ENCODE measurements around the gene KRT13. TPM values are rescaled to one million over a fixed set of nuclear protein-coding genes. Genes with fewer than 3 reads are reported as not detected.

KRT13 gene
- total RNA-seq, 3 donors from 2014 or later = 1.6 TPM; not detected in 2

DNA sequence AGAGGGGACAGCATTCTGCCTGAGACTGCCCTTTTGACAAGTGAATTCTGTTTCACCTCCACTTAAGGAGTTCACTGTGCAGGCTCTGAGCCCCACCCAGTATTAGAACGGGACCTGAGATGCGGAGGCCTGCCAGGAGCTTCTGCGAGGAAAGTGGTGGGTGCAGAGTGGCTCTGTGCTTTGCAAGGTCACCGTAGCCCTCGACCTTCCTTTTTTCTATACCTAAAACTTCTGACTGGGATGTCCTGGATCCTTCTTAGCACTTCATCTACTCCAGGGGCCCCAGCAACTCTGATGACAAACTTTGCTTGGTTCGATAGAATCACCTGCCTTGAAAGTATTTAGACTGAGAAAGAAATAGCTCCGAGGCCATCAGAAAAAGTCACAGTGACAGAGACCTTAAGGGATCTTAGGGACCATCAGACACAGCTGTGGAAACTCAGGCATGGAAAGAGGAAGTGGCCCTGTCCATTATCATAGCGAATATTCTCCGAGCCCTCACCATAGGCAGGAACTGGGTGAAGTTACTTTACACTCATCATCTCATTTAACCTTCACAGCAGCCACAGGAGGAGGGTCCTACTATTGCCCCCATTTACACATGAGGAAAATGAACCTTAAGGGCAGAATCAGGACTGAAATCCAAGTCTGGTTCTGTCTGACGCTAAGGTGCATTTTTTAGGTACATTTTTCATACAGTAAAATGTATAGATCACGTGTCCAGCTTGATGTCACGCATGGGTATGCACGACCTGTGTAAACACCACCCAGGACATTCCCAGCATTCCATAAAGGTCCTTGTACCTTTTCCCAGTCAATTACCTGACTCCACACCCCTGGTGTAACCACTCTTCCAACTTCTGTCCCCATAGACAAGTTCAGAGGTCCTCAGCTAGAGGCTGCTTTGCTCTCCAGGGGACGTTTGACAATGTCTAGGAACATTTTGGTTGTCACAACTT, 676 bp upstream of the KRT13 start:
- no peaks in the 10 kb centered on the region for H3K9me3 ChIP-seq
- TF ChIP-seq, protein P1, sequence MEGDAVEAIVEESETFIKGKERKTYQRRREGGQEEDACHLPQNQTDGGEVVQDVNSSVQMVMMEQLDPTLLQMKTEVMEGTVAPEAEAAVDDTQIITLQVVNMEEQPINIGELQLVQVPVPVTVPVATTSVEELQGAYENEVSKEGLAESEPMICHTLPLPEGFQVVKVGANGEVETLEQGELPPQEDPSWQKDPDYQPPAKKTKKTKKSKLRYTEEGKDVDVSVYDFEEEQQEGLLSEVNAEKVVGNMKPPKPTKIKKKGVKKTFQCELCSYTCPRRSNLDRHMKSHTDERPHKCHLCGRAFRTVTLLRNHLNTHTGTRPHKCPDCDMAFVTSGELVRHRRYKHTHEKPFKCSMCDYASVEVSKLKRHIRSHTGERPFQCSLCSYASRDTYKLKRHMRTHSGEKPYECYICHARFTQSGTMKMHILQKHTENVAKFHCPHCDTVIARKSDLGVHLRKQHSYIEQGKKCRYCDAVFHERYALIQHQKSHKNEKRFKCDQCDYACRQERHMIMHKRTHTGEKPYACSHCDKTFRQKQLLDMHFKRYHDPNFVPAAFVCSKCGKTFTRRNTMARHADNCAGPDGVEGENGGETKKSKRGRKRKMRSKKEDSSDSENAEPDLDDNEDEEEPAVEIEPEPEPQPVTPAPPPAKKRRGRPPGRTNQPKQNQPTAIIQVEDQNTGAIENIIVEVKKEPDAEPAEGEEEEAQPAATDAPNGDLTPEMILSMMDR (IDR thresholded peaks at IDR 0.05) = no peak
- TF ChIP-seq POLR2AphosphoS5 (IDR thresholded peaks at IDR 0.05) (no peak), POLR2A (IDR thresholded peaks at IDR 0.05) (no peak)
- no peaks in the 10 kb centered on the region for H3K4me1 ChIP-seq
- H3K27me3 ChIP-seq = no peaks in the 10 kb centered on the region
- DNase-seq (ENCODE audit: low spot score in 2 of 2) = no peak
- intact Hi-C loops (cut with DNase I; ENCODE audit: low total_unique reads) = loop anchor here (2.0 kb wide), 1 partner anchor 79 kb away; no protein-coding TSS in a partner anchor
- no peaks in the 10 kb centered on the region for H3K36me3 ChIP-seq
- H3K4me3 ChIP-seq = no peak overlapping the region
- no peak overlapping the region for H3K27ac ChIP-seq

DNA sequence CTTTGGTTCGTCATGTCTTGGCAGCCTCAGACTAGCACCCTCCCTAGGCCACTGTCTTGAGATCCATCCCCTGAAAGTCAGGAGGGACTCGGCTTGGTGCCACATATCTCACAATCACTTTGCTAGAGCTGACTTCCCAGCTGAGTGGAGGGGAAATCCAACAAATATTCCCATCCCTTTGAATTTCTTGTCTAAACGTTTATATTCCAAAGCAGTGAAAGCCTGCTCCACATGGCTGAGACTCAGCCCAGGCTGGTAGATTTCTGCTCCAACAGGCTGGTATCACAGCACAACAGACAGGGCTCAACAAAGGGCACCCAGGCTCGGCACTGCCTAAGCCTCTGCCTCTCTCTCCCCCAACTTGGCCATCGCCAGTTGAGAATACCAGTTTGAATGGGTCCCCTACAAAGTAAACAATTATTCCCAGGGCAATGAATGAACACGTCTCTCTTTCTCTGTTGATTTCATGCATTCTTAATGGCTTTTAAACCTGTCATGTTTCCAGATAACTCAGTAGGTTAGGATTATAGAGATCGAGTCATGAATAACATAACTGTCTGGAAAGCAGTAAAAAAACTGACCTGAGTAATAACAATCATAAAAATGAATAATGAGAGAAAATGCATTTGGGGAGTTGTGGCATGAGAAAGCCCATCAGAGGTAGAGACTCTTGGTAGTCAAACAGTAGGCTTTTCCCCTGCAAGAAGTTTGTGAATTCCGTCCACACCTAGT, 1.0 kb downstream of the KRT13 start:
- H3K36me3 ChIP-seq = no peaks in the 10 kb centered on the region
- no peak for TF ChIP-seq POLR2AphosphoS5 (IDR thresholded peaks at IDR 0.05)
- TF ChIP-seq, protein P1 (IDR thresholded peaks at IDR 0.05) = no peak
- no peak for TF ChIP-seq POLR2A (IDR thresholded peaks at IDR 0.05)
- H3K27me3 ChIP-seq = no peaks in the 10 kb centered on the region
- intact Hi-C loops (cut with DNase I; ENCODE audit: low total_unique reads) = loop anchor here (2.0 kb wide), 1 partner anchor 78 kb away; no protein-coding TSS in a partner anchor
- no peaks in the 10 kb centered on the region for H3K4me1 ChIP-seq
- H3K27ac ChIP-seq = no peak overlapping the region
- H3K4me3 ChIP-seq = no peak overlapping the region
- H3K9me3 ChIP-seq = no peaks in the 10 kb centered on the region
- no peak for DNase-seq (ENCODE audit: low spot score in 2 of 2)

DNA sequence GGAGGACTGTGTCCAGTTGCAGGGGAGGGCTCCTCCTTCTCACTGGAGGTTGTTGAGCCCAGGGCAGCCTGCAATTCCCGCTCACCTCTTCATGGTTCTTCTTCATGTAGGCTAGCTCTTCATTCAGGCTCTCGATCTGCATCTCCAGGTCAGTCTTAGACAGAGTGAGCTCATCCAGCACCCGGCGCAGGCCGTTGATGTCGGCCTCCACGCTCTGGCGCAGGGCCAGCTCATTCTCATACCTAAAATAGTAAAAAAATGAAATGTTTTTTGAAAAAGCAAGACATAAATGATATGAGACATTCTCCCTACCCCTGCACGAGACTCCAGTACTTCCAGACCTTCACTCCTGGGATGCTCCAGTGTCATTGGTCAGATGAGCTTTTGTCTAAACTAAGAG, 2.2 kb downstream of the KRT13 start:
- TF ChIP-seq POLR2A (IDR thresholded peaks at IDR 0.05) (no peak), POLR2AphosphoS5 (IDR thresholded peaks at IDR 0.05) (no peak)
- TF ChIP-seq, protein P1 (IDR thresholded peaks at IDR 0.05) = no peak
- H3K4me3 ChIP-seq = no peak overlapping the region
- no peak overlapping the region for H3K27ac ChIP-seq
- intact Hi-C loops (cut with DNase I; ENCODE audit: low total_unique reads) = no loop called here
- no peaks in the 10 kb centered on the region for H3K4me1 ChIP-seq
- H3K27me3 ChIP-seq = no peaks in the 10 kb centered on the region
- no peaks in the 10 kb centered on the region for H3K36me3 ChIP-seq
- H3K9me3 ChIP-seq = no peaks in the 10 kb centered on the region
- no peak for DNase-seq (ENCODE audit: low spot score in 2 of 2)

DNA sequence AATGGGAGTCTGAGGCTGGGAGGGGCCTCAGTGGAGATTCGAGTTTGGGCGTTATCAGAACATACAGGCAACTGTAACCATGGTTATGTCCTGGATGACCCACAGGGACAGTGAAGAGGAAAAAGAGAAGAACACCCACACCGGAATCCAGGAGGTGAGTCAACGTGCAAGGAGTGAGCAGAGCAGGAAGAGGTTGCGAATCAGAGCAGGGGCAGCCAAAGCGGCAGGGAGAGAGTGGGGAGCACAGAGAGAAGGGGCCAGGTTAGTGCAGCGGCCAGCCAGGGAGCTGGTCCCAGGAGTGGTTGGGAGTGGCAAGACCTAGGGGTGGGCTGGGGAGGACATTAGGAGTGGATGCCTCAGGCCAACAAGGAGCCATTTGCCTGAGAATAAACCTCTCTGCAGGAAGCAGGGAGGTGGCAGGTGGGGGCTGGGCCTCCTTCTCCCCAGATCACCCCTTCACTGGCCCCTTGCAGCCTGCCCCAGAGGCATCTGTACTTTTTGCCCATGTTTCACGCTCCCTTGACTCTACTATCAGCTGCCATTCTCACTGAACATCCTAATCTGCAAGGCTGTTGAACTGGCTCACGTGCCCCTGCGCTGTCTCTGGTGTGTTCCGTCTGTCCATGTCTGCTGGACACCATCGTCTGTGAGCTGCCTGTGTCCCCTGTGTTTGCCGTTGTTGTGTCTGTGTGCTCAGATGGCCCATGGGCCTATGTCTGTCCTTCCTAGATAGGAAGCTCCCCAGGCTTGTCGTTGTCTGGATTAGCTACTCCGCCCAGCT, 5.1 kb downstream of the KRT13 start:
- DNase-seq (ENCODE audit: low spot score in 2 of 2) = no peak
- H3K27ac ChIP-seq = no peak overlapping the region

More for the DNA sequence above, 5.1 kb downstream of the KRT13 start:
- no peaks in the 10 kb centered on the region for H3K9me3 ChIP-seq
- TF ChIP-seq, protein P1 (IDR thresholded peaks at IDR 0.05) = no peak
- TF ChIP-seq POLR2AphosphoS5 (IDR thresholded peaks at IDR 0.05) (no peak), POLR2A (IDR thresholded peaks at IDR 0.05) (no peak)
- no peak overlapping the region for H3K4me3 ChIP-seq
- no peaks in the 10 kb centered on the region for H3K36me3 ChIP-seq
- intact Hi-C loops (cut with DNase I; ENCODE audit: low total_unique reads) = no loop called here
- H3K4me1 ChIP-seq = no peaks in the 10 kb centered on the region
- H3K27me3 ChIP-seq = no peaks in the 10 kb centered on the region

Data from breast epithelium (tissue), 4 donors.